Ammon's horn (tissue), 1 donor: ENCODE results near the gene MBP.

Experiments used
- DNase-seq: peaks from one replicate; pipeline ENCODE4 v3.0.0-alpha.2; 2016; ENCODE audit warnings: low spot score

MBP gene

DNA sequence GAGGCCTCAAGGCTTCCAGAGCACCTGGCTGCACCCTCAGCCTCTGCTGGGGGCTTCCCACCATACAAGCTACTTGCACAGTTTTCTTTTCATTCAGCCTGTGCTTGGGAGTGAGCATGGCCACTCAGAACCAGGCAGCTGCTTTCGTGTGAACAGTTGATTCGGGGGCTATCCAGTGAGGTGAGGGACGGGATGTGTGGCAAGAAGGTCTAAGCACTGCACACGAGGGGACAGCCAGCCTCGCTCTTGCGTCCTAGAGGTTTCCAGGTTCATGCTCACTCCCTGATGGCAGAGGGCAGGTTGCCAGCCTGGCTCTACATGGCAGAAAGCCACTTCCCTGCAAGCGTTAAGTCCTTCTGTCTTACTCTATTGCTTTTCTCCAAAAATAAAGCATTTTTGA, 146.2 kb downstream of the MBP start:
- DNase-seq, result peak; percentile 7

GRCh38 chr18:76985951-76986236, 146.7 kb downstream of the MBP start:
- DNase-seq, result no peak

- peak; percentile 9 for DNase-seq
These were observed 147.2 kb downstream of the MBP start for GRCh38 chr18:76985156-76985950.

DNA sequence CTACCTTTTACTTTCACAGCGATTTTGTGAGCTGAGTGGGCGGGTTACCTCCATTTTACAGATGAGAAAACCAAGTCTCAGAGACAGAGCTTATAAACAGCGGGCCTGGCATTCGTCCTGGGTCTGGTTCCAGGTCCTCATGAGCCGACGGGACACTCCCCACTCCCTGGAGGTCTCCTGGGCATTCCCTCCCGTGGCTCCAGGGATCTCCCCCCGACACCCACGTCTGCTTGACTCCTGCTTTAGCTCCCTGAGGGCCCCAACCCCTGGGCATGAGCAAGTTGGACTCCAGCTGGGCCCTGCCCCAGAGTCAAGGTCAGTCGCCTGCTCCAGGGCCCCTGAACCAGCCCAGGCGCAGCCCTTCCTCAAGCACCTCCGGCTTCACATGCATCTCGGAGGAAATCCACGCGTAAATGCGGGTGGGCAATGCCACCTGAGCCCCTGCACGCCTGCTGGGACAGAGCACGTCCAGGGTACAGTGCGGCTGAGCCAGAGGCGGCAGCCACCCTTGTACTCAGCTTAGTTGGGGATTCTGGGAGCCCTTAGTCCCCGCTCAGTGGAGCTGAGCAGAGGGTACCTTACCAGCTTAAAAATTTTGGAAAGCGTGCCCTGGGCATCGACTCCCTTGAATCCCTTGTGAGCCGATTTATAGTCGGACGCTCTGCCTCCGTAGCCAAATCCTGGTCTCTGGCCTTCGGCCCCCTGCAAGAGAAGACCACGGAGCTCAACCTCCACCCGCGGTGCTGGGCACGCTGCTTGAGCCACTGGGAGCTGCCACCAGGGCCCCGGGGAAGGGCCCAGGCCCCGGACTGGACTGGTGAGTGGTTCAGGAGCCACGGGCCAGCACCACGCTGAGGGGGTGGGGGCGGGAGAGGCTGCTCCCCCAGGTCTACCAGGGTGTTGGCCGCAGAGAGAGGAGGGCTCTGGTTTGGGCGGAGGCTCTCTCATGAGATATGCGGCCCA, 148.1 kb downstream of the MBP start:
- no peak for DNase-seq

DNA sequence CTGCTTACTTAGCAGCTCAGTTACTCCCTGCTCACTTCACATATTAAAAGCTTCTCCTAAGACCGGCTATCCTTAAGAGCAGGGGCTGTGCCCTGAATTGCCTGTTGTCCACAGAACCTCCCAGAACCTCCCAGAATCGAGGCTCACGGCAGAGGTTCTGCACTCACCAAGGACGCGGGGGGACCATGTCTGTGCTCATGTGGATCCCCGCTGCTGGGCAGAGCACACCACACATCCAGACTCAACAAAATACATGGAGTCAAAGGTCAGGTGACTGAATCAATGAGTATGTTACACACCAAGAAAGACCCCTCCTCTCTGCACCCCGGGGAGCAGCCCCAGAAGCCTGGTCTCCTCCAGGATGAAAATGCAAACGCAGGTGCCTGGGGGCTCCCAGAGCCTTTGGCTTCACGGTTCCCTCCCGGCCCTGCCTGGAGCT, 149.0 kb downstream of the MBP start:
- no peak for DNase-seq

GRCh38 chr18:76982841-76983583, 149.6 kb downstream of the MBP start:
- DNase-seq, result peak; percentile 82

- DNase-seq, result no peak
These were observed 150.5 kb downstream of the MBP start for GRCh38 chr18:76982038-76982437.

DNA sequence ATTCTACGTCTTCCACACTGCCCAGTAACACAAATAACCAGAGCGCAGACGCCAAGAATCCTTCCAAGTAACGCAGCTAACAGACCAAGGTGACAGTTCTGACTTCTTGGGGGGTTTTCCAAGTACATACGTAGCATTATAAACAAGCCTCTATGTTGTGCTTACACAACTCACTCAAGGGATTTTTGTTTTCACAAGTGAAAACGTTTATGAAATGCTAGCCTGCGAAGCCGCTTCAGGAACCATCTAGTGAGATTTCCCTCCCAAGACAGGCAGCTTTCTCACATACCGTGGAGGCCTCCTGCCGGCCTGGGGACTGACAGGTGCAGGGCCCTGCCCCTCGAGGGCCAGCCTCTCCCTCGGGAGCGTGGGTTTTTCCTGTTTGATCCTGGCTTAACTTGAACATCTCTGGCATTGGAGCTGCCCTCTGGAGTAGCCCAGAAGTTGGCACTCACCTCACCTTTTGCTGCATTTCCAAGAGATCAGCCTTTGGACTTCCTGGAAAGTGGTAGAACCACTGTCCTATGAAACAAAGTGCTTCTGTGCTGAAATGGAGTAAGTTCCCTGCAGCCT, 151.1 kb downstream of the MBP start:
- no peak for DNase-seq

DNA sequence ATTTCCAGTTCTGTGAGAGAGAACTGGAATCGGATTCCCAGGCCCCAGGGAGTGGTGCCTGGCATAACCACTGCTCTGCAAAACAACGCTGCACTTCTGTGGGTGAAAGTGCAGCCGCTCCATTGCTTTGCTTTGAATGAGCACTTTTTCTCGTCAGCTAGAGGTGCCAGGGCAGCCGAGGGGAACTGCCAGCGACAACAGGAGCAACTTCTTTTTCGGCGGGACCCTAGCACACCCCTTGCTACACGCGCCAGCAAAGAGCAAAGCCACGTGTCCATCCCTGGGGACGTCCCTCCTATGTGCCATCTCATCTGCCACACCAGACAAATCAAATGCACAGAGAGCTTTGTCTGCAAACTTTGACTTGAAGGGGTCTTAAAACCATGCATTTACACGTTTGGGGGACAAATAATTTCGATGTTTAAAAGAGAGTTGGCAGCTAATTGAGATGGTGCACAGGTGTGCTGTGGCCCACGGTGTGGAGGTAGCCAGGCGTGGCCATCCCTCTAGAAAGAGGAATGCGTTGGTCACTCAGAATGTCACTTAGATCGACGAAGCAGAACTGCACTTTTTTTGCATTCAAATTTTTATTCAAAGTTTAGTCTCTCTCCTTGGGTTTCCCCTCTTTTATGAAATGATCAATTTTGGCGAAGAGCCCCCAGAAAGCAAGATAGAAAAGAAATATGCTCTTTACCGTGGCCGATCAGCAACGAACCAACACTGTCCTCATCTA, 151.8 kb downstream of the MBP start:
- DNase-seq, result no peak

DNA sequence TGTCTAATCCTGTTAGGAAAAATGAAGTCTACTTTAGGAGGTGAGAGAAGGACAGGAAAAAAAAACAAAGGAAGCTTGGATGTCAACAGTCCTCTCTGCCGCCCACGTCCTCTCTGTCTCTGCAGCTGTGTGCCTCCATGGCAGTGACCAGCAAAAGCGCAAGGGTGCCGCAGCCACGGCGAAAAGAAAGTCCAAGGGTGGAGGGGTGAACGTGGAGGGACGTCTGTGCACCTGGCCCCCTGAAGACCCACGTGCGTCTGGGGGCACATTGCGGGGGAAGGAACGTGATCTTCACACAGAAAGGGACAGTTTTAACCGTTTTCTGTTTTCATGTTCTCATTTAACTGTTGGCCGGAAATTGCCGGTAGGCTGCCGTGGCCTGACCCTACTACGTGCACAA, 152.7 kb downstream of the MBP start:
- DNase-seq, result no peak

DNA sequence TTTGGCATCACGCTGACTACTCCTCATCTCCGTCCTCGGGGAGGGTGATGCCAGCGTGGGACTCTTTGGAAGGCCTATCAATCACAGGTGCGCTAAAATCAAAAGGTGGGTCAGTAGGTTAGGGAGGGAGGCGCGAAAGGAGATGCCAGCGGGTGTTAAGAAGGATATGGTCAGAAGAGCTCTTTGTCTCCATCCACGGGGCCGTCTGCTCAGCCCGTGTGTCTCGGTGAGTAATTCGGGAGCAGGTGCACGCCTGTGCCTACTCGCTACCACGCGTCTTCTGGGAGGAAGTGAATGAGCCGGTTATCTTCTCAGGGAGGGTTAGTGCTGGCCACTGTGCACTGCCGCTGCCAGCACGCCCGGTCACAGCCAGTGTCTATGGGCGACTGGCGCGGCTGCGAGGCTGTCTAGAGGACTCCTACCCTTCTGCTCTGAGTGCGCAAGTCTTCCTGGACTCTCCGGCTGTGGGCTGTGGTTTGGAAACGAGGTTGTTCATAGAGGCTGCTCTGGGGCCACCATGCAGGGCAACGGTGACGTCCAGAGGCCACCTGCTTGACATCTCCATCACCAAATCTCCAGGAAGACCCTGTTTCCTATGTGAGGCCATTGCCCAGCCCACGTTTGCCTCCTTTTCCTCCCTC, 153.4 kb downstream of the MBP start:
- no peak for DNase-seq

DNA sequence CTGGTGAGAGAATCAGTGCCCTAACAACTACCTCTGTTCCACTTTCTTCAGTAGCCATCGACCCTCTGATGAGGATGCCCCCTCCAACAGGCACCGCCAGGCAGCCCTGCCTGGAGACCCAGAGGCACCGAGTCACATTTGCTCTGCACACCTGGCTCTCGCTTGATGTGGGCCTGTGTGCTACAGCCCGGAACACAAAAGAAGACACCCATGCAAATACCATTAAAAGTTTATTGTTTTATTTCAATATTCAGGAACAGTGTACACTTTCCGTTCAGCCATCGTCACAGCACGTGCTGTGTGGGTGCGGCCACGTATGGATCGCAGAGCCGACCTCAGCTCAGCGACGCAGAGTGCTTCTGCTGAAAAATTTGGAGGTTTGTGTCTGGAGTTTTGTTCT, 154.0 kb downstream of the MBP start:
- no peak for DNase-seq

GRCh38 chr18:76977684-76978232, 154.8 kb downstream of the MBP start:
- DNase-seq, result no peak

DNA sequence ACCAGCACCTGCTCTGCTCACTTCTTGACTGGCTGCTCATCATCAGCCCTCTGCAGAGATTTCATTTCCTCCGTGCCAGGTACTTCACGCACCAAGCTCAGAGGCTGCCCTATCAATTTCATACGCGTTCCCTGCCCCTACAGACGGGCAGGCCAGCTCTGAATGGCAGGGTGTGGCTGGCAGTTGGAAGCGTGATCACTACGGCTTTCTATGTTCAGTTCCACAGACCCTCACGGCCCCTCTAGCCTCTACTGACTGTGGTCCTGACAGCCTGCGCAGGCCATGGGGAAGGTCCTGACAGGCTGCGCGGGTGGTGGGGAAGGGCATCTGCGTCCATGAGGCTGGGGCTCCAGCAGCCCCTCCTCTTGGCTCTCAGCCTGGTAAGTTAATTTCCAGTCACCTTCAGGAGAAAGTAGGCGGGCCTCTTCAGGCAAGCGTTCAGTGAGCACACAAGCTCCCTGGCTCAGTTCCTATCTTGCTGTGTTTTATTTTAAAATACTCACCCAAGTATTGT, 155.4 kb downstream of the MBP start:
- DNase-seq, result no peak

DNA sequence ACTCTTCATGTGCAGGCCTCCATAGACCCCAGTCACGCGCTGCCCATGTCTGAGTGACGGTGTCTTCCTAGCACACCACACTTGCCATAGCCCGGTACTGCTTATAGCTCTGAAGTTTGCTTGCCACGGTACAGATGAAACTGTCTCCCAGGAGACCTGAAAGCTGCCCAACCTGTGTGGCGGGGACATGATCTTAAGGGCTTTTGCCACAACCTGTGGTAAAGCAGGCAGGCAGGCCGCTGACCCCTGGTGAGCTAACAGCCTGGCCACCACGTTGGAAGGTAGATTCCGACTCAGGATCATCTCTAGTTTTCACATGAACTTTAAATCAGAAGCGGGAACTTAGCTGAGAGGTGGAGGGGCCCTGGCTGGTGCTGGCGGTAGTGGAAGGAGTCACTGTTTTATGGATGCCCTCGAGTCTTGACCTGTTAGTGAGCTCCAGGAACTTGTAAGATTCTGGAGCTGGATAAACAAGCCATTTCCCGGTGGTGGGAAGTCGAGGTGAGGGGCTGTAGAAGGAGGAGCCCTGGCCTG, 156.9 kb downstream of the MBP start:
- no peak for DNase-seq

GRCh38 chr18:76974386-76974785, 158.2 kb downstream of the MBP start:
- DNase-seq, result no peak

GRCh38 chr18:76973520-76974266, 158.9 kb downstream of the MBP start:
- no peak for DNase-seq

DNA sequence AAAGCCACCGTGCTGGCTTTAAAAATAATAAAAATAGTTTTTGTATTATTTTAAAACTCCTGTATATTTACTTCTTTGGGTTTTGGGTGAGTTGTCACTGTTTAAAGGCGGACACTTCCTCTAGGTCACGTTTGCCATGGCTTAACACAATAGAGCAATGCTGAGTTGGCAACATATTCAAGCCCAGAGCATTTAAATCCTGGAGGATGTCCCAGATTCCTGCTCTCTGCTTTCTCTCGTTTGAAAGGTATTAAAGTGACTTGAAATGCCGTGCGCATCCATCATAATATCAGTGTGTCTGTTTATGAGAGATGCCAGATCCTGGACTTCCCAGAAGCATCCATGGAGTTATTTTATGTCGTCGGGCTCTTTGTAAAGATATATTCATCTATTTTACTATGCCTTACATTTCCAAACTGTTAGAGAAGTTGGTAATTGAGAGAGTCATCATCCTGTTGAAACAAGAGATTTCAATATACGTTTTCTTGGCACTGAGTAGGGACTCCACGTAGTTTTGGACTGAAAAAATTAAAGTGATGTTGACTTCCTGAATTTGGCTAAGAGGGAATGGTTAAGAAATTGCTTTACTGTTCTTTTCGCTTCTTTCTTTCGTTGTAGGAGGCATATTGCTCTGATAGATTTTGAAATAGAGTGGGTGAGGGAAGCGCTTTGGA, 159.6 kb downstream of the MBP start:
- no peak for DNase-seq

DNA sequence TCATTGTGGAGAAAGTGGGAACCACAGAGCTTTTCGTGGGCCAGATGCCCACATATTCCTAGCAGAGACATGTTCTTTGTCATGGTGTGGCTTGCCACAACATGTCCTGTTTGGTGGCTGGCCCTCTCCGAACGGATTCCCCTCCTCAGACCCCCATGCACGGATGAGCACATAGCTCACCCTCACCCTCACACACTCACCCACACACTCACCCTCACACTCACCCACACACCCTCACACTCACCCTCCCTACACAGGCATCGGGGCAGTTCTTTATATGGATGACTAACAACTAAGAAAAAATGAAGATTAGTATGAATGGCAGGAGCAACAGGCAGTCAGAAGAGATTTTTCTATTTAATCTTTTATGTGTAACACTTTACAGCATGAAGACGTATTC, 160.3 kb downstream of the MBP start:
- no peak for DNase-seq
